KBM-7 (cell line): ENCODE data around the gene ICOS.

Experiments used
- DNase-seq: peaks from one replicate; pipeline ENCODE4 v3.0.0-alpha.2; 2015
- in situ Hi-C: fragments of 300-500 bp; cut with MboI; formaldehyde crosslinking; loops from 2 replicates; pipeline ENCODE4 v1.14.3; 2020; ENCODE audit warnings: low sequenced_read_pairs, low pct_unique_long_range_greater_than_20kb, mixed read lengths

ICOS gene

GRCh38 chr2:203997980-203998809 lies 61.6 kb downstream of the ICOS start:
- in situ Hi-C loops, result no loop called here
- DNase-seq, result no peak

DNA sequence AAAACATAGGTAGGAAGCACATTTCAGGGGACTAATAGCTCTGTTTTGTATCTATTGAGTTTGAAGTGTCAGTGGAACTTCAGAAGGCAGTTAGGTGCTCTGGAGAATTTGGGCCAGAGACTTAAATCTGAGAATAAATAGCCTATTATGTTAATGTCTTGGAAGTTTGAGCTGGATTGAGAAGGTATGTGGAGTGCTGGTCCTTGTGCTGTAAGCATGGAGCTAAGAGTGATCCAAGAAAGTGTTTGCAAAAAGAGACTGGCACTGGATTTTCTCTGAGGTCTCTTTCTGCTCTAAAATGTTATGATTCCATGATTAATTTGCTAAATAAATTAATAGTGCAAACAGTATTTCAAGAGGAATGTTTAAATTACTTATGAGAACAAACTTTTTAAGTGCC lies 63.3 kb downstream of the ICOS start:
- in situ Hi-C loops, result no loop called here
- DNase-seq, result no peak

DNA sequence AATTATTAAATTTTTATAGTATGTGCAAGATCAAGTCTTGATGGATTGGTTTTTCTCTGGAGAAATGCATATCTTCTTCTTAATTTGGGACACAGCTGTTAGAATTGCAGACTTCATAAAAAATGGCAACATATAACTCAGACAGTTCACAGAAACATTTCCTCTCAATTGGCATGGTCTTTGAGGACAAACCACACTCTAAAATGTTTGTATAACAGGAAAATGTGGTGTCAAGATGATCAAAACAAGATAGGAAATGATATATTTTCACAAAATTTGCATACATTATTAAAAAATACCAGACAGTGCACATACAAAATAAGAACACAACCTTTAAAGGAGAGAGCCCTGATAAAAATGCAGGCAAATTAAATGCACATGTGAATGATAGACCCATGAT lies 63.9 kb downstream of the ICOS start:
- no peak for DNase-seq
- in situ Hi-C loops, result no loop called here

DNA sequence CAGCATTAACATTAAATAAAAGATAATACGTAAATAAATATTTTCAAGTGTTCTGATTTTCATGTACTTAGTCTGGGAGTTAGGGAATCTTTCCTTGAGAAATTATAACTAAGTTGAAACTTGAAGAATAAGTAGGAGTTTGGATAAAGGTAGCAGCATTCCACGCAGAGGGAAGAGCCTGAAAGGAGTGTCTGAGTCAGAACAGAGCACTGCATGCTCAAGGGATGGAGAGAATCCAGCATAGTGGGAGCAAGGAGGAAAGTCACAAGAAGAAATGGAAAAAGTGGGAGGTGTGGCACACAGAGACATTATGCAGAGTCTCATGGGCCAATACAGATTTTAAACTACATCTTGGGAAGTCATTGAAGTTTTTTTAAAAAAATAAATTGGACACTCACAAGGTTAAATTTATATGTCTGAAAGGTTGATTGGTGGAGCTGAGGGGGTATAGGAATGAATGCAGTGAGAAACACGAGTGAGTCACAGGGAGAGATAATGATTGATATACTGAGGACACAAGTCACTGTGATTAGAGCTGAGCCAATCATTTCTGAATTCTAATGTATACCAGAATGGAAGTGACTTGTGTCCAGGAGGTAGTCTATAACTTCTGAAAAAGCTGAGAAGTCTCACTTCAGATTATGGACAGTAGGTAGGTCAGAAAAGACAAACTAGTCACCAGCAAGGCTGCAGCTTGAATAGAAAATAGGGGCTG lies 66.9 kb downstream of the ICOS start:
- in situ Hi-C loops, result no loop called here
- no peak for DNase-seq

DNA sequence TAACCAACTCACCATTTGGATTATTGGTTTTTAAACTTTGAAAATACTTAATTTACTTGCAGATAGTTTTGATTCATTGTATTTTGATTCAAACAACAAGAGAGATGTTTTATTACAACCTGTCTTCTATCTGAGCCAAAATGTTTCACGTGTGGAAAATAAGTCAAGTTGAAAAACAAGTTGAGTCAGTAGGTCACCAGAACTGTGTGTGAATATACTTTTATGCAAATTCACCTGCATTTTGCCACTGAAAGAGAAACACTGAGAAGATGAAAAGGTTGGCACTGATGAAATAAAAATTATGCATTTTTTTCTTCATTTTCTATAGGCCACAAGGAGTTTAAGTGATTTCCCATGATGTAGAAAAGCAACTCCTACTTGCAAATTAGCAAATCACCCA lies 68.3 kb downstream of the ICOS start:
- DNase-seq, result no peak
- in situ Hi-C loops, result no loop called here

DNA sequence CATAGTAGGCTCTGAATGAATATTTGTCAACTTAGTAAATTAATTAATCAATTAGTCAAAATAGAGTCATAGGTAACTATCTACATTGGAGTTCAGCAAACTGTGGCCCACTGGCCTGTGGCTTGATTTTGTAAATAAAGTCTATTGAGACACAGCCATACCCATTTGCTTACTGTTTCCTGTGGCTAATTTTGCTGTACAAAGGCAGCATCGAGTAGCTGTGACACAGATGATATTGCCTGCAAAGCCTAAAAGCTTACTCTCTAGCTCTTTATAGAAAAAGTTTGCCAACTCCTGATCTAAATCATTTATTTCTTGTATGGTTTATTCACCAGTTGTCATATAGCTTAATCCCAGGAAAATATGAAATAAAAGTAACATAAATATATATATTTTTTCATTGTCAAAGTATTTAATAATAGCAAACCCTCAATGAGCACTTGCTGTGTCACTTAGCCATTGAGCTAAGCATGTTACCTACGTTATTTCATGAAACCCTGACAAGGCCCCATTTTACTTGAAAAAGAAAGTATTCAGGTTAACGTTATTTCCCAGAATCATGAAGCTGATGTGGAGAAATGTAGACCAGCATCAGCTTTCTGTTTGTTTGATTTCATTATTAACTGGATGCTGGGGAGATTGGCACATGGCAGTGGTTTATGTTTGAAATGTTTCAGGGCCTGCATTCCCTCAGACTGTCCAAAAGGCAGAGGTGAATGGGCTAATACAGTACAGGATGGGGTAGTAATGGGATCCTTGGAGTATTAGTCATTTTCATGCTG lies 69.6 kb downstream of the ICOS start:
- in situ Hi-C loops, result no loop called here
- no peak for DNase-seq

DNA sequence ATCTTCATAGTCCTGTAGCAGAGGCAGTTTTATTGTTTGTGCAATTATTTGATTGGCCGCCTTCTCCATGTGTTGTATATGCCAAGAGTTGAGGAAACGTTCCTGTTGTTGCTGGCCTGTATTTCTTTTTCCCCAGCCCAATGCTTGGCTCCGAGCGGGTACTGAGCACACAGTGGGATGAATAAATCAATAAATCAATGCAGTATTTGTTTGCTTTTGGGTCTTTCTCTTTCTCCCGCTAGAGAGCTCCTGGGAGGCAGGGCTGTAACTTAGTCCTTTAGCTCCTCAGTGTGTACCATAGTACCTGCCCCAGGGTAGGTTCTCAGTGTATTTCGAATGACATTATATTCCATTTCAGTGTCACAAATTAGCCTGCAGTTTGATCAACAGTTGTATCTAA lies 71.8 kb downstream of the ICOS start:
- DNase-seq, result no peak
- in situ Hi-C loops, result no loop called here

DNA sequence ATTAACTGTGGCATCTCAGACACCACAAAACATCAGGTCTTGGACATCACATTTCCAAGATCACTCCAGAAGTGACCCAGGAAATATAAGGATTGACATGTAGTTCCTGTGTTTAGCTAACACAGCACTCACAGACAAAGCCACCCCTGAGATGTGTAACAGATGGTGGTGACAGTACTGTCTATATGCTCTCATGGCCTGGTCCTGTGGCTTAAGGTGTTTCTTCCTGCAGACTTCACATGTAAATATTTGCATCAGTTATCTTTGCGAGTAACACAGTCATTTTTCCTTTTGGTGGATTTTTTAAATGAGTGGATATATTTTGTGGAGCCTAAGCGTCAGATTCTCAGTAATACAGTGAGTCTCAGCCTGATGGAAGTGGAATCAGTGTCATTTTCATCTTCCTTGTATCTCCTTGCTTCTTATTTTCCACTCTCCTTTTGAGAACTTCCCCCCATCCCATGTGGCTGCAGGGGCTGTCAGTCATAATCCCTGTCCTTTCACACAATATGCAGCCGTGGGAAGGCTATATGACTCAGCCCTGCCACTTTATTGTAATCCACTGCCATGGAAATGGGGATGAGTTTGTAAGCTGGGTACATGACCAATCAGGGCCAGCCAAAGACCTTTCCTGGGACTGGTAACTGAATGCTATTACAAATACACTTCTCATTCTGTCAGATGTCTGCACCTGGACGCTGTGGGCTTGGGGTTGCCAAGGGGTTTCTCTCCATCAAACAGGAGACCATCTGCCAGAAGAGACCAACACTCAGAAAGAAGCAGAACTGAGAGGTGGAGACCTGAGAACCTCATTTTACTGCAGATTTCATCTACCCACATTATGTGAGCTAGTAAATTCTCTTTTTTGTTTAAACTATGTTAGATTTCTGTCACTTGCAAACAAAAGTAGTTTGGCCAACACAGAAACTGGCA lies 74.3 kb downstream of the ICOS start:
- DNase-seq, result no peak

More for the DNA sequence above, 74.3 kb downstream of the ICOS start:
- in situ Hi-C loops, result no loop called here
